ENCODE measurements around the gene METTL26. TPM values are rescaled to one million over a fixed set of nuclear protein-coding genes. Genes with fewer than 3 reads are reported as not detected.

Gene METTL26
- polyA plus RNA-seq, 3 donors = 57.1 to 80.9 (median 70.4) TPM

- H3K27me3 Mint-ChIP-seq (ENCODE audit: low read depth in 3 of 3) = peaks cover 2 to 16% (median 12%) of the 10 kb centered on the region in 3 donors
- Histone ChIP-seq H2AFZ (ENCODE audit: insufficient read depth, low read depth, low read length, poor library complexity, severe bottlenecking) (peak overlapping the region; percentile 86), H3K4me3 (replicated peaks in 1 of 3; ENCODE audit: low read depth in 2 of 3, low read length in 3 of 3) (peak overlapping the region; percentile 70 to 92 (median 86)), H3K79me2 (ENCODE audit: insufficient read depth, low read length) (peaks cover 48% of the 10 kb centered on the region), H3K36me3 (replicated peaks in 1 of 2; ENCODE audit: control insufficient read depth in 1 of 2, insufficient read depth in 2 of 2, low read length in 2 of 2) (no peaks in the 10 kb centered on the region), H3K9ac (ENCODE audit: insufficient read depth, low read length, poor library complexity, severe bottlenecking) (peak overlapping the region; percentile 89), H3K4me1 (ENCODE audit: control insufficient read depth in 1 of 2, insufficient read depth in 2 of 2, low read length in 2 of 2) (peaks cover 48 to 52% of the 10 kb centered on the region in 2 donors), H3K4me2 (replicated peaks; ENCODE audit: extremely low read depth, low read length, poor library complexity, severe bottlenecking) (peak overlapping the region; percentile 78), H4K20me1 (ENCODE audit: insufficient read depth, low read length) (peaks cover 8% of the 10 kb centered on the region), H3K27ac (ENCODE audit: low read depth in 1 of 2, low read length in 2 of 2) (peak overlapping the region; percentile 86 to 91), H3K27me3 (ENCODE audit: control insufficient read depth in 2 of 2, insufficient read depth in 2 of 2, low read length in 2 of 2) (peaks cover 0 to 7% of the 10 kb centered on the region in 2 donors), H3K9me3 (replicated peaks in 1 of 2; ENCODE audit: control insufficient read depth in 1 of 2, insufficient read depth in 1 of 2, low read length in 2 of 2) (no peaks in the 10 kb centered on the region)
- peak overlapping the region; percentile 88 to 93 for H3K4me3 Mint-ChIP-seq
- H3K27ac Mint-ChIP-seq = peak overlapping the region; percentile 96 to 99 (median 98)
- DNase-seq = peak; percentile 46 to 73 (median 66)
- intact Hi-C loops (cut with micrococcal nuclease) = loop anchor here (2.0 to 5.0 kb wide), 3 partner anchors 48 to 94 kb away; partner anchors contain the start of genes JMJD8 (in 2 of the 2), METTL26 (in 2 of the 2), STUB1 (in 2 of the 2) and CAPN15 (in 1 of the 2)
- no peak for TF ChIP-seq CTCF (IDR thresholded peaks at IDR 0.05)
- peaks cover 0 to 3% (median 0%) of the 10 kb centered on the region in 7 donors for H3K9me3 Mint-ChIP-seq
- peaks cover 0 to under 1% of the 10 kb centered on the region in 2 donors for H3K36me3 Mint-ChIP-seq
- 1% methylated on average over 21 of the region's 21 CpGs for WGBS (ENCODE audit: insufficient coverage)
- peaks cover 44% of the 10 kb centered on the region for H3K4me1 Mint-ChIP-seq
These were observed 47.5 kb downstream of the METTL26 start for GRCh38 chr16:588639-588888.

- no peak for DNase-seq
- no peak overlapping the region for H3K9ac ChIP-seq (ENCODE audit: insufficient read depth, low read length, poor library complexity, severe bottlenecking)
- 93% methylated on average over 13 of the region's 14 CpGs for WGBS (ENCODE audit: insufficient coverage)
These were observed 49.2 kb downstream of the METTL26 start for GRCh38 chr16:586645-587590.

More at GRCh38 chr16:586645-587590, 49.2 kb downstream of the METTL26 start:
- no peak overlapping the region for H3K4me3 ChIP-seq (replicated peaks in 1 of 3; ENCODE audit: low read depth in 2 of 3, low read length in 3 of 3)
- no peaks in the 10 kb centered on the region for H4K20me1 ChIP-seq (ENCODE audit: insufficient read depth, low read length)
- peaks cover 0 to 7% of the 10 kb centered on the region in 2 donors for H3K27me3 ChIP-seq (ENCODE audit: control insufficient read depth in 2 of 2, insufficient read depth in 2 of 2, low read length in 2 of 2)
- no peak overlapping the region for H2AFZ ChIP-seq (ENCODE audit: insufficient read depth, low read depth, low read length, poor library complexity, severe bottlenecking)
- no peaks in the 10 kb centered on the region for H3K9me3 ChIP-seq (replicated peaks in 1 of 2; ENCODE audit: control insufficient read depth in 1 of 2, insufficient read depth in 1 of 2, low read length in 2 of 2)
- peaks cover 0 to 2% of the 10 kb centered on the region in 2 donors for H3K36me3 ChIP-seq (replicated peaks in 1 of 2; ENCODE audit: control insufficient read depth in 1 of 2, insufficient read depth in 2 of 2, low read length in 2 of 2)
- Mint-ChIP-seq H3K27ac (peak overlapping the region in 4 of 7 donors; percentile 40 to 68 (median 46)), H3K9me3 (peaks cover 0 to 3% (median 0%) of the 10 kb centered on the region in 7 donors), H3K36me3 (no peaks in the 10 kb centered on the region), H3K27me3 (ENCODE audit: low read depth in 3 of 3) (peaks cover 2 to 16% (median 12%) of the 10 kb centered on the region in 3 donors), H3K4me3 (peak overlapping the region; percentile 57 to 88), H3K4me1 (peaks cover 28% of the 10 kb centered on the region)
- no peak for TF ChIP-seq CTCF (IDR thresholded peaks at IDR 0.05)
- H3K79me2 ChIP-seq (ENCODE audit: insufficient read depth, low read length) = peaks cover 32% of the 10 kb centered on the region
- H3K27ac ChIP-seq (ENCODE audit: low read depth in 1 of 2, low read length in 2 of 2) = no peak overlapping the region
- intact Hi-C loops (cut with micrococcal nuclease) = loop anchor here (5.0 kb wide), 1 partner anchor 95 kb away; the partner anchor contains the start of genes JMJD8 (in 2 of the 2) and STUB1 (in 2 of the 2)
- peaks cover 31 to 36% of the 10 kb centered on the region in 2 donors for H3K4me1 ChIP-seq (ENCODE audit: control insufficient read depth in 1 of 2, insufficient read depth in 2 of 2, low read length in 2 of 2)
- H3K4me2 ChIP-seq (replicated peaks; ENCODE audit: extremely low read depth, low read length, poor library complexity, severe bottlenecking) = no peak overlapping the region

Measured in CD14-positive monocyte (primary cell).